K562 (cell line): ENCODE data around the gene HLF. TPM values are rescaled to one million over a fixed set of nuclear protein-coding genes. Genes with fewer than 3 reads are reported as not detected.

Experiments used
- ATAC-seq: fragments of 200-7000 bp; cut with Tn5 transposase; 3 replicates; pipeline ENCODE4 v1.9.1; 2020; ENCODE audit warnings: moderate library complexity
- BruUV-seq: library from RNA; stranded (reverse); fragments of 400-500 nt; replicated peaks from 2 replicates; lab custom pipeline; 2021; lab: Mats Ljungman, UMichigan
- CTCF ChIA-PET: fragments of 300-600 bp; formaldehyde crosslinking; extraction: SDS; loops from one replicate; lab custom pipeline; 2021; ENCODE audit warnings: low intra/inter-chr PET ratio; lab: Yijun Ruan, JAX
- POLR2A ChIA-PET: fragments of 300-600, 350-650 bp; sonication (Branson Sonifier 250); formaldehyde crosslinking; extraction: SDS; loops from one replicate; lab custom pipeline; 2021; ENCODE audit warnings: antibody characterized with exemption, inconsistent platforms; lab: Yijun Ruan, JAX
- DNase-seq, 4 experiments: peaks; one replicate each; pipeline versions ENCODE4 v3.0.0 to v3.0.0-alpha.2; 2011 to 2018; ENCODE audit warnings: low spot score in 3 of 4, mixed read lengths in 3 of 4; ENCODE audit errors: extremely low read depth in 1 of 4
- FAIRE-seq: peaks from 2 replicates; lab custom pipeline; 2011; peaks lifted over from hg19 to GRCh38; lab: Jason Lieb, UNC
- H2AFZ ChIP-seq: 2 replicates; pipeline ENCODE4 v1.6.0; 2011; ENCODE audit warnings: low read depth, low read length, control low read depth, inconsistent platforms
- H3K27ac ChIP-seq: fragments of 200-600 bp; 3 replicates; pipeline ENCODE4 v1.8.0; 2011; ENCODE audit warnings: low read depth, mild to moderate bottlenecking, control low read depth, inconsistent platforms, low read length, moderate library complexity, mixed read lengths; ENCODE audit errors: extremely low read depth
- H3K27me3 ChIP-seq, 2 experiments: fragments of 300-600 bp in 1 of 2; 2 replicates in 1 of 2; 3 replicates in 1 of 2; pipeline versions ENCODE4 v1.6.0 to v1.8.0; 2011; ENCODE audit warnings: inconsistent platforms in 2 of 2, low read length in 2 of 2, mild to moderate bottlenecking in 1 of 2, mixed read lengths in 1 of 2, moderate library complexity in 1 of 2; ENCODE audit not compliant: control insufficient read depth in 2 of 2, insufficient read depth in 2 of 2
- H3K36me3 ChIP-seq: fragments of 300-600 bp; 3 replicates; pipeline ENCODE4 v1.8.0; 2011; ENCODE audit warnings: mild to moderate bottlenecking, low read length, inconsistent platforms; ENCODE audit not compliant: control insufficient read depth, insufficient read depth
- H3K4me1 ChIP-seq, 2 experiments: fragments of 200-600 bp in 1 of 2; replicated peaks in 1 of 2; 2 replicates in 1 of 2; 3 replicates in 1 of 2; pipeline versions ENCODE4 v1.5.1 to v1.8.0; 2011; ENCODE audit warnings: inconsistent platforms in 2 of 2, low read length in 2 of 2, mild to moderate bottlenecking in 1 of 2, mixed read lengths in 1 of 2, moderate library complexity in 1 of 2; ENCODE audit not compliant: control insufficient read depth in 2 of 2, insufficient read depth in 2 of 2
- H3K4me2 ChIP-seq: 2 replicates; pipeline ENCODE4 v1.6.1; 2011; ENCODE audit warnings: low read length, control low read depth, inconsistent platforms, mixed read lengths; ENCODE audit not compliant: insufficient read depth
- H3K4me3 ChIP-seq: fragments of 200-600 bp; sonication (generic), shearing (Covaris generic); 2 replicates; pipeline ENCODE4 v1.5.1; 2016; ENCODE audit warnings: control low read depth, inconsistent platforms
- H3K79me2 ChIP-seq: fragments of 200-600 bp; 3 replicates; pipeline ENCODE4 v1.8.0; 2011; ENCODE audit warnings: low read length, inconsistent platforms; ENCODE audit not compliant: control insufficient read depth, insufficient read depth
- H3K9ac ChIP-seq, 2 experiments: 2 replicates each; pipeline versions ENCODE4 v1.6.0 to v1.6.1; 2011; ENCODE audit warnings: low read depth in 2 of 2, low read length in 2 of 2, control low read depth in 1 of 2, inconsistent platforms in 1 of 2, mild to moderate bottlenecking in 1 of 2, mixed read lengths in 1 of 2; ENCODE audit not compliant: insufficient read depth in 1 of 2
- H3K9me1 ChIP-seq: one replicate; pipeline ENCODE4 v1.6.0; 2011; ENCODE audit warnings: inconsistent platforms, mild to moderate bottlenecking, low read length, moderate library complexity; ENCODE audit not compliant: control insufficient read depth, insufficient read depth
- H3K9me3 ChIP-seq: replicated peaks from 2 replicates; pipeline ENCODE4 v1.5.1; 2011; ENCODE audit warnings: low read depth, low read length, inconsistent platforms; ENCODE audit not compliant: control insufficient read depth, insufficient read depth
- H4K20me1 ChIP-seq: replicated peaks from 2 replicates; pipeline ENCODE4 v1.6.1; 2011; ENCODE audit warnings: low read length, inconsistent platforms, mixed read lengths; ENCODE audit not compliant: control insufficient read depth, insufficient read depth
- WGBS: fragments of 100-300 bp; shearing (Covaris generic); methylation state at CpG from one replicate; pipeline ENCODE4 v1.1.6; 2016; ENCODE audit warnings: low coverage, mixed read lengths; ENCODE audit not compliant: insufficient coverage; ENCODE audit errors: missing lambda C conversion rate; 5-methylcytosine and 5-hydroxymethylcytosine counted together
- in situ Hi-C: fragments of 300-500 bp; cut with MboI; formaldehyde crosslinking; loops from 4 replicates; pipeline ENCODE4 v1.15.0; 2018; ENCODE audit warnings: inconsistent platforms, mixed read lengths
- intact Hi-C: fragments of 100-400 bp; cut with micrococcal nuclease; formaldehyde crosslinking; loops from 2 replicates; pipeline ENCODE4 v1.14.2; 2022
- polyA plus RNA-seq, 8 experiments: library from polyadenylated mRNA; depleted of rRNA in 4 of 8; stranded (reverse) in 5 of 8; unstranded in 3 of 8; fragments of >200 nt; fragmentation: Nextera tagmentation in 2 of 8; fragmentation: Illumina TruSeq in 1 of 8; extraction: Ambion mirVana in 2 of 8; extraction: Trizol in 1 of 8; gene quantifications; 2 replicates each; pipeline versions ENCODE4 v1.2.1 to v1.2.3, GENCODE V29; 2011 to 2014; ENCODE audit warnings: inconsistent platforms in 1 of 8, missing spikeins in 1 of 8
- total RNA-seq, 7 experiments: library from RNA; depleted of rRNA in 6 of 7; stranded (reverse); fragments of >200 nt in 6 of 7; fragmentation: Illumina TruSeq in 2 of 7; extraction: Trizol in 2 of 7; gene quantifications; 2 replicates each; pipeline versions ENCODE4 v1.2.1 to v1.2.3, GENCODE V29; 2011 to 2021; ENCODE audit warnings: low replicate concordance in 1 of 7
- TF ChIP-seq, protein P1 (sequence below), 2 experiments: fragments of 450-650 bp; formaldehyde crosslinking in 1 of 2; IDR thresholded peaks; 2 replicates each; pipeline versions ENCODE4 v1.4.0 to v1.6.1; 2014 to 2020; ENCODE audit warnings: mild to moderate bottlenecking in 2 of 2, borderline replicate concordance in 1 of 2, low read depth in 1 of 2
- TF ChIP-seq, protein P2 (sequence below): sonication (generic); formaldehyde crosslinking; IDR thresholded peaks from 2 replicates; pipeline ENCODE4 v1.8.0; 2022; ENCODE audit warnings: missing genetic modification reagents, mild to moderate bottlenecking, moderate library complexity, borderline replicate concordance

HLF gene
- total and polyA plus RNA-seq, 9 of the 15 experiments (the other 6 are each of a cell fraction or from before 2014, with no cell fraction given), result 0.03 to 0.24 (median 0.09) TPM

DNA sequence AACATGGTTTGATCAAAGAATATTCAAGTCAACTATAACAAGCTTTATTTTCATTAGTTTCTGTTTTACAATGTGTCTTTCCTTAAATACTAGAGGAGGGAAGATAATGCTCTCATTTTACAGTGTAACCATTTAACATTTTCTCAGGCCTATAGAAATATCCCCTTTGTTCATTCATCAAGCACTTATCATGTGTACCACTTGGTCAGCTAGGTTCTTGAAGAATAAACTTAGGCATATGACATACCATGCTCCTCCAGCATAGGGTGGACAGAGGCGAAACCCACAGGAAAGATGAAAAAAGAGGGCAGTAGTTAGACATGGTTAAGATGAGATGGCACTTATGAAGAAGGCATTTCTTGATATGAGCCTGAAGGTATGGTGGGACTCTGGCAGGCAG, 34.0 kb upstream of the HLF start:
- Histone ChIP-seq H4K20me1 (no peaks in the 10 kb centered on the region), H3K9me1 (no peaks in the 10 kb centered on the region)
- TF ChIP-seq, protein P1, sequence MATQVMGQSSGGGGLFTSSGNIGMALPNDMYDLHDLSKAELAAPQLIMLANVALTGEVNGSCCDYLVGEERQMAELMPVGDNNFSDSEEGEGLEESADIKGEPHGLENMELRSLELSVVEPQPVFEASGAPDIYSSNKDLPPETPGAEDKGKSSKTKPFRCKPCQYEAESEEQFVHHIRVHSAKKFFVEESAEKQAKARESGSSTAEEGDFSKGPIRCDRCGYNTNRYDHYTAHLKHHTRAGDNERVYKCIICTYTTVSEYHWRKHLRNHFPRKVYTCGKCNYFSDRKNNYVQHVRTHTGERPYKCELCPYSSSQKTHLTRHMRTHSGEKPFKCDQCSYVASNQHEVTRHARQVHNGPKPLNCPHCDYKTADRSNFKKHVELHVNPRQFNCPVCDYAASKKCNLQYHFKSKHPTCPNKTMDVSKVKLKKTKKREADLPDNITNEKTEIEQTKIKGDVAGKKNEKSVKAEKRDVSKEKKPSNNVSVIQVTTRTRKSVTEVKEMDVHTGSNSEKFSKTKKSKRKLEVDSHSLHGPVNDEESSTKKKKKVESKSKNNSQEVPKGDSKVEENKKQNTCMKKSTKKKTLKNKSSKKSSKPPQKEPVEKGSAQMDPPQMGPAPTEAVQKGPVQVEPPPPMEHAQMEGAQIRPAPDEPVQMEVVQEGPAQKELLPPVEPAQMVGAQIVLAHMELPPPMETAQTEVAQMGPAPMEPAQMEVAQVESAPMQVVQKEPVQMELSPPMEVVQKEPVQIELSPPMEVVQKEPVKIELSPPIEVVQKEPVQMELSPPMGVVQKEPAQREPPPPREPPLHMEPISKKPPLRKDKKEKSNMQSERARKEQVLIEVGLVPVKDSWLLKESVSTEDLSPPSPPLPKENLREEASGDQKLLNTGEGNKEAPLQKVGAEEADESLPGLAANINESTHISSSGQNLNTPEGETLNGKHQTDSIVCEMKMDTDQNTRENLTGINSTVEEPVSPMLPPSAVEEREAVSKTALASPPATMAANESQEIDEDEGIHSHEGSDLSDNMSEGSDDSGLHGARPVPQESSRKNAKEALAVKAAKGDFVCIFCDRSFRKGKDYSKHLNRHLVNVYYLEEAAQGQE (IDR thresholded peaks at IDR 0.05; ENCODE audit: borderline replicate concordance), result 0 out of 2 replicates have a peak, but pooled peaks have one; percentile 5
- TF ChIP-seq, protein P1 (CRISPR knock-in tag; IDR thresholded peaks at IDR 0.05; ENCODE audit: low read depth), result no peak
- TF ChIP-seq, protein P2, sequence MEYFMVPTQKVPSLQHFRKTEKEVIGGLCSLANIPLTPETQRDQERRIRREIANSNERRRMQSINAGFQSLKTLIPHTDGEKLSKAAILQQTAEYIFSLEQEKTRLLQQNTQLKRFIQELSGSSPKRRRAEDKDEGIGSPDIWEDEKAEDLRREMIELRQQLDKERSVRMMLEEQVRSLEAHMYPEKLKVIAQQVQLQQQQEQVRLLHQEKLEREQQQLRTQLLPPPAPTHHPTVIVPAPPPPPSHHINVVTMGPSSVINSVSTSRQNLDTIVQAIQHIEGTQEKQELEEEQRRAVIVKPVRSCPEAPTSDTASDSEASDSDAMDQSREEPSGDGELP, result no peak
- TF ChIP-seq, all 486 proteins: peak for 1
- H3K9me3 ChIP-seq, result no peaks in the 10 kb centered on the region
- ChIA-PET CTCF (no interaction called here), POLR2A (interaction anchor here (1.1 to 2.2 kb wide), 2 partner anchors 8 kb away, joined by 6 to 7 read pairs; no protein-coding TSS in a partner anchor)
- in situ Hi-C loops (no loop called here), intact Hi-C loops (loop anchor here (10.0 kb wide), 1 partner anchor 114 kb away; no protein-coding TSS in a partner anchor)
- no peaks in the 10 kb centered on the region for H3K27me3 ChIP-seq
- FAIRE-seq (no peak), DNase-seq (no peak), ATAC-seq (no peak)
- H3K4me1 ChIP-seq, result no peaks in the 10 kb centered on the region
- H3K9ac ChIP-seq, result no peak overlapping the region
- H3K36me3 ChIP-seq, result no peaks in the 10 kb centered on the region
- no peak overlapping the region for H2AFZ ChIP-seq
- BruUV-seq, result no TSS peak
- no peak overlapping the region for H3K27ac ChIP-seq
- H3K4me2 ChIP-seq, result no peak overlapping the region
- no peak overlapping the region for H3K4me3 ChIP-seq
- H3K79me2 ChIP-seq, result no peaks in the 10 kb centered on the region
- WGBS, result 15% methylated on average over 1 of the region's 1 CpG
